ENCODE results near the gene KLHL14.

The KLHL14 gene

DNA sequence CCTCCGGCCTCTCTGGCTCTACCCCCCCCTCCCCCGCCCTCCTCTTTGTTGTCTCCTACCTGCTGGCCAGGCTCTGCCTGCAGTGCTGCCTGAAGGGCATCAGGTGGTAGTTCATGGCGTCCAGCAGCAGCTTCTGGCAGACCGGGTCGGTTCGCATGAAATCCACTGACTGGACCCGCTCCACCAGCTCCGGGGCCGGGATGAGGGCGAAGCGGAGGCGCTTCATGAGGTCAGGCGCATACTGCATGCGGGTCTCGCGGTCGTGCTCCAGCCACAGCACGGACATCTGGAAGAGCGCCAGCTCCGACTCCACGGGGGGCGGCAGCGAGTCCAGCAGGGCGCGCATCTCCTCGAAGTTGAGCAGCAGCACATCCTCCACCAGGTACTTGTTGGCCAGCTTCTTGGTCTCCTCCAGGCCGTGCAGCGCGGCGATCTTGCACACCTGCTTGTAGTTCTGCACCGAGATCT lies 3.2 kb downstream of the KLHL14 start:
- Mint-ChIP-seq H3K9me3 (no peaks in the 10 kb centered on the region), H3K4me1 (peaks cover 25% of the 10 kb centered on the region), H3K36me3 (ENCODE audit: low read depth) (no peaks in the 10 kb centered on the region), H3K4me3 (peak overlapping the region; percentile 68 to 90 (median 78)), H3K27me3 (ENCODE audit: low read depth) (peaks cover 58% of the 10 kb centered on the region), H3K27ac (peak overlapping the region; percentile 13 to 34 (median 33))
- TF ChIP-seq, protein P1, sequence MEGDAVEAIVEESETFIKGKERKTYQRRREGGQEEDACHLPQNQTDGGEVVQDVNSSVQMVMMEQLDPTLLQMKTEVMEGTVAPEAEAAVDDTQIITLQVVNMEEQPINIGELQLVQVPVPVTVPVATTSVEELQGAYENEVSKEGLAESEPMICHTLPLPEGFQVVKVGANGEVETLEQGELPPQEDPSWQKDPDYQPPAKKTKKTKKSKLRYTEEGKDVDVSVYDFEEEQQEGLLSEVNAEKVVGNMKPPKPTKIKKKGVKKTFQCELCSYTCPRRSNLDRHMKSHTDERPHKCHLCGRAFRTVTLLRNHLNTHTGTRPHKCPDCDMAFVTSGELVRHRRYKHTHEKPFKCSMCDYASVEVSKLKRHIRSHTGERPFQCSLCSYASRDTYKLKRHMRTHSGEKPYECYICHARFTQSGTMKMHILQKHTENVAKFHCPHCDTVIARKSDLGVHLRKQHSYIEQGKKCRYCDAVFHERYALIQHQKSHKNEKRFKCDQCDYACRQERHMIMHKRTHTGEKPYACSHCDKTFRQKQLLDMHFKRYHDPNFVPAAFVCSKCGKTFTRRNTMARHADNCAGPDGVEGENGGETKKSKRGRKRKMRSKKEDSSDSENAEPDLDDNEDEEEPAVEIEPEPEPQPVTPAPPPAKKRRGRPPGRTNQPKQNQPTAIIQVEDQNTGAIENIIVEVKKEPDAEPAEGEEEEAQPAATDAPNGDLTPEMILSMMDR (IDR thresholded peaks at IDR 0.05; ENCODE audit: unreplicated experiment in 3 of 3): no peak

GRCh38 chr18:32769071-32769585 lies 3.7 kb downstream of the KLHL14 start:
- Mint-ChIP-seq H3K36me3 (ENCODE audit: low read depth) (no peaks in the 10 kb centered on the region), H3K4me1 (peaks cover 25% of the 10 kb centered on the region), H3K27ac (peak overlapping the region; percentile 13 to 34 (median 33)), H3K4me3 (peak overlapping the region; percentile 68 to 90 (median 78)), H3K27me3 (ENCODE audit: low read depth) (peaks cover 55% of the 10 kb centered on the region), H3K9me3 (no peaks in the 10 kb centered on the region)
- TF ChIP-seq, protein P1 (IDR thresholded peaks at IDR 0.05; ENCODE audit: unreplicated experiment in 3 of 3): no peak

- H3K4me3 Mint-ChIP-seq: peak overlapping the region; percentile 66 to 75 (median 74)
- peaks cover 13% of the 10 kb centered on the region for H3K4me1 Mint-ChIP-seq
- H3K9me3 Mint-ChIP-seq: no peaks in the 10 kb centered on the region
- H3K27ac Mint-ChIP-seq: no peak overlapping the region
- TF ChIP-seq, protein P1 (IDR thresholded peaks at IDR 0.05; ENCODE audit: unreplicated experiment in 3 of 3): no peak
- H3K27me3 Mint-ChIP-seq (ENCODE audit: low read depth): peaks cover 38% of the 10 kb centered on the region
- no peaks in the 10 kb centered on the region for H3K36me3 Mint-ChIP-seq (ENCODE audit: low read depth)
Observed at GRCh38 chr18:32767400-32767799, 5.4 kb downstream of the KLHL14 start.

- peaks cover 17% of the 10 kb centered on the region for H3K4me1 Mint-ChIP-seq
Observed at GRCh38 chr18:32764611-32765244, 8.1 kb downstream of the KLHL14 start.

GRCh38 chr18:32763293-32763692 lies 9.5 kb downstream of the KLHL14 start:
- peaks cover 5% of the 10 kb centered on the region for H3K27me3 Mint-ChIP-seq (ENCODE audit: low read depth)
- no peak overlapping the region for H3K4me3 Mint-ChIP-seq
- H3K4me1 Mint-ChIP-seq: peaks cover 11% of the 10 kb centered on the region
- H3K27ac Mint-ChIP-seq: no peak overlapping the region
- H3K9me3 Mint-ChIP-seq: no peaks in the 10 kb centered on the region
- TF ChIP-seq, protein P1 (IDR thresholded peaks at IDR 0.05; ENCODE audit: unreplicated experiment in 3 of 3): no peak
- H3K36me3 Mint-ChIP-seq (ENCODE audit: low read depth): peaks cover 4% of the 10 kb centered on the region

More at GRCh38 chr18:32764611-32765244, 8.1 kb downstream of the KLHL14 start:
- H3K36me3 Mint-ChIP-seq (ENCODE audit: low read depth): no peaks in the 10 kb centered on the region
- peaks cover 19% of the 10 kb centered on the region for H3K27me3 Mint-ChIP-seq (ENCODE audit: low read depth)
- no peak overlapping the region for H3K27ac Mint-ChIP-seq
- no peaks in the 10 kb centered on the region for H3K9me3 Mint-ChIP-seq
- TF ChIP-seq, protein P1 (IDR thresholded peaks at IDR 0.05; ENCODE audit: unreplicated experiment in 3 of 3): no peak
- H3K4me3 Mint-ChIP-seq: no peak overlapping the region

DNA sequence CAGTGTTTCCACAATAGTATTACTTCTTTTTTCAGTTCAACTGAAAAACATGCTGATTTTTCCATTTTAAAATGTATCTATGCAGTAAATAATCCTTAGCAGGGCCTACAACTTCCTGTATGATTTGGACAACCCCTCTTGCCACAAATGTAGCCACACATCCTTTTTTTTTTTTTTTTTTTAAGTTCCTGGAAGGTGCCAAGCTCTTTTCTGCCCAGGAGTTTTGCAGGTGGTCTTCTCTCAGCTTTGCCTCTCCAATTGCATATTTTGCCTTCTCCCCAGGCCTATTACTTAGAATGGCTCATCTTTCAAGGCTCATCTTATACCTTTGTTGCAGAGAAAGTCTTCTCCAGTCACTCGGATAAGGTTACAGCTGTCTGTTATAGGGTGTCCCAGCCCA lies 11.6 kb downstream of the KLHL14 start:
- H3K4me1 Mint-ChIP-seq: peaks cover 14% of the 10 kb centered on the region
- peaks cover 10% of the 10 kb centered on the region for H3K36me3 Mint-ChIP-seq (ENCODE audit: low read depth)
- H3K27ac Mint-ChIP-seq: peak overlapping the region in 1 of 3 experiments; percentile 56
- H3K9me3 Mint-ChIP-seq: no peaks in the 10 kb centered on the region
- no peak overlapping the region for H3K4me3 Mint-ChIP-seq
- no peaks in the 10 kb centered on the region for H3K27me3 Mint-ChIP-seq (ENCODE audit: low read depth)
- TF ChIP-seq, protein P1 (IDR thresholded peaks at IDR 0.05; ENCODE audit: unreplicated experiment in 3 of 3): no peak

Data from nephron (organoid).